ENCODE results near the gene NPC1.

The NPC1 gene

DNA sequence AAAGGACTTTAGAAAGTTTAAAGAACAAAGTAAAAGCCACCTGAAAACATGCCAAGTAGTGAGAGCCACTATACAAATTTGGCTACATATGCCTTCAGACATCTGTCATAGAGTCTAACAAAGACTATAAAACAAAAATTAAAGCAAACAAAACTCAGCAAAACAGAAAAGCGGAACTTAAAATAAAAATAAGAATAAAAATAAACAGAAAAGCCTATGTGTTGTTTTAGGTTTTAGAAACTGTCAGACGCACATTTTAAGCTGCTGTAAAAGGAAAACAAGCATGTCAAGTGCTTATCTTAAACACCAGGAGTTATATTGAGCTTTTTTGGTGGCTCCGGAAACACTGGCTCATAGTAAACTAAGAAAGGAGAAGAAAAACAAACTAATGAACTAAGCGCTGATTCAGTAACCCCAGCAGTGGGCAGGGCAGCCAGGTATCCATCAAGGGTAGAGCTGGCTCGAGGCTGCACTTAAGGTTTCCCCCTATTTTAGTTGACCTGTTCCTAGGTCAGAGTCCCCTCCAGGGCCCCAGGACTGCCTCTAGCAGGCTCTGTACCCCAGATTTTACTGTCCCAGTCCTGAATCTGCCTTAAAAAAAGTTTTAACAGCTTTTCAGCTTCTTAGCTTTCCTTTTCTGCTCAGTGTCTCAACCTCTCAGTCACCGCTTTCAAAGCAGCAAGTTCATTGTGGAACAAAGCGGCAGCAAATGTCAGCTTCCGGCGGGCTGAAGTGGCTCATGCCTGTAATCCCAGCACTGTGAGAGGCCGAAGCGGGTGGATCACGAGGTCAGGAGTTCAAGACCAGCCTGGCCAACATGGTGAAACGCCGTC is 98.4 kb downstream of the NPC1 start:
- DNase-seq (ENCODE audit: low spot score), result no peak

DNA sequence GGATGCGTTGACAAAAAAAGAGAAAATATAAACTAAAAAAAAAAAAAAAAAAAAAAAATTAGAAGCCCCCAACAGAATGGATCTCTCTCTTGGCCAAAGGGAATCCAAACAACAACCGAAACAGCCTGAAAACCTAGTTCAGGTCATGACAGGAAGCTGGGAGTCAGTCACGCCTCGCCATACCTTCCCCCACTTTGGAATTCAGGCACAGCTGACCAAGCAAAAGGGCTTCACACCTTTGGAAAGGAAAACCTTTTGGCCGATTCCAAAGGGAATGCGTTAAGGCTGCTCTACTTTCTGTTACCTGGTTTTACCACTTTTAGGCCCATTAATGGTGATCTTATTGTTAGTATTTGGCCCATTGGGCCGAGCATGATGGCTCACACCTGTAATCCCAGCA is 100.9 kb downstream of the NPC1 start:
- no peak for DNase-seq (ENCODE audit: low spot score)

DNA sequence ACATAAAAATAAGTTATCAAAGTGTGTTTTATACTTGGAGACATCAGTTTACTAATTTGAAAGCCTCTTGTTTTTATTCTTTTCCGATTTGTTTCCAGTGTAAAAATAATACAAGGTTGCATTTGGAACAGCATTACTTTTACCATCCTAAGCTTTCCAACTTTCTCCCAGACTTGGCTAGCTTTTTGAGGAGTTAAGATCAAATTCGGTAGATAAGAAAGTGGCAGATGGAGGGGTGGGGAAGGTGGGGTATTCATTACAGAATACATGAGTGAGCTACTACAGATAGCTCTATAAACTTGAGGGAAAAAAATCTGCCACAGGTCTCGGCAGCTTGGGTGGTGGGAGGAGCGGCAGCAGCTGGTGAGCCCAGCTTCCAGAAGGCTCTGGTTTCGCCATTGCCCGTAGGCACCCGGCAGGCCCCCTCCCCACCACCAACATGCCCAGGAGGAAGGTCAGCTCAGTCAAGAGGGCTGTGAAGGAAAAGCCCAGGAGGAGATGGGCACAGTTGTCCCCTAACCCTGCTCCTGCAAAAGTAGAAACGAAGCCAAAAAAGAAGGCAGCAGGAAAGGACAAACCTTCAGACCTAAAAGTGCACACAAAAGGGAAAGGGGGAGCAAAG is 101.6 kb downstream of the NPC1 start:
- no peak for DNase-seq (ENCODE audit: low spot score)
